Rectal smooth muscle tissue (tissue), 1 donor: ENCODE measurements around the gene CRAT.
A peak's percentile ranks its signal among the peaks of the same experiment; 100 is the strongest.

Experiments
- H3K27ac ChIP-seq: one replicate; pipeline ENCODE4 v1.7.0; 2013; ENCODE audit warnings: low read depth, low read length, inconsistent platforms
- H3K27me3 ChIP-seq: one replicate; pipeline ENCODE4 v1.7.0; 2013; ENCODE audit warnings: low read length; ENCODE audit not compliant: control insufficient read depth, insufficient read depth
- H3K36me3 ChIP-seq: one replicate; pipeline ENCODE4 v1.7.0; 2013; ENCODE audit warnings: low read length; ENCODE audit not compliant: control insufficient read depth, insufficient read depth
- H3K4me1 ChIP-seq: one replicate; pipeline ENCODE4 v1.7.0; 2013; ENCODE audit warnings: low read length; ENCODE audit not compliant: control insufficient read depth, insufficient read depth
- H3K4me3 ChIP-seq: one replicate; pipeline ENCODE4 v1.7.0; 2013; ENCODE audit warnings: low read length
- H3K9ac ChIP-seq: one replicate; pipeline ENCODE4 v1.7.0; 2013; ENCODE audit warnings: low read length

The CRAT gene

GRCh38 chr9:129110740-129111527 lies at the start of gene CRAT, which contains the start of gene PTPA:
Gene CRAT (minus strand): TSS chr9:129110793. CDS start chr9:129110509, 284 bp downstream.
Gene PTPA (plus strand): TSS chr9:129111415. CDS start chr9:129111601, 186 bp downstream.
- Histone ChIP-seq H3K27ac (peak within 1 kb of the TSS; percentile 100), H3K9ac (peak within 1 kb of the TSS; percentile 66), H3K27me3 (no peaks in the 10 kb centered on the region), H3K4me1 (peaks cover 8% of the 10 kb centered on the region), H3K36me3 (peaks cover 5% of the 10 kb centered on the region), H3K4me3 (peak within 1 kb of the TSS; percentile 95)

DNA sequence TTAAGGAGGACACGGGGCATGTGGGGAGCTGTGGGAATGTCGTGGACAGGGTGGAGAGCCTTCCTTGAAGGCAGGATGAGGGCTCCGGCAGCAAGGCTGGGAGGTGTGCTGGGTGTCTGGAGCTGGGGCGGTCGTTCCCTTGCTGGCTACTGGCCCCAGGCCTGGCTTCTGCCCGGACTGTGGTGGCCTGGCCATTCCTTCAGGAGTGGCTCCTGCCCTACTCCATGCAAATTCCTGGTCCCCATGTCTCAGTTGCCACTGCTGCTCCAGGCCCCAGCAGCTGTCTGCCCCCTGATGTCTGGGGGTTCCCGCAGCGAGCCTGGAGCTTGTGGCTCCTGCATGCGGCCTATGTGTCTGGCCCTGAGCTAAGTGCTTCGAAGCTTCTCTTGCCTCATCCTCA lies 45.6 kb upstream of the CRAT start:
- H3K27ac ChIP-seq, result no peak overlapping the region
- peaks cover 5% of the 10 kb centered on the region for H3K36me3 ChIP-seq
- H3K27me3 ChIP-seq, result no peaks in the 10 kb centered on the region
- H3K9ac ChIP-seq, result no peak overlapping the region
- H3K4me1 ChIP-seq, result no peaks in the 10 kb centered on the region
- H3K4me3 ChIP-seq, result no peak overlapping the region

- peaks cover 5% of the 10 kb centered on the region for H3K36me3 ChIP-seq
Measured at GRCh38 chr9:129154866-129155477, 44.4 kb upstream of the CRAT start.

DNA sequence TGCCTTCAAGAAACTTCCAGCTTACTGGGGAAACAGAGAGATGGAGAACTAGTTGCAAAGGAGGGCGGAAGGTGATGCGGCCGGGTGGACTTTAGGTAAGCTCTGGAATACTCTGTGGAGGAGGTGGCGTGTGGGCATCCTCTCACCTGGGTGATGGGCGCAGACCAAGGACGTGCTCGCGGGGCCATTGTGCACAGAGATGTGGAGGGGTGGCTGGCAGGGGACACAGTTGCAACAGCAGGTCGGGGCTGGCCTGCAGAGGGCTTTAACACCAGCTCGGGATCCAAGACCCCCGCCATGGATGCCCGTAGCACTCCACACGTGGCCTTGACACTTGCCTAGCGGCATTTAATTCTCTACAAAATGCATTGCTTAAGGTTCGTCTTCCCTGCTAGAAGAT lies 40.9 kb upstream of the CRAT start:
- Histone ChIP-seq H3K9ac (no peak overlapping the region), H3K27me3 (no peaks in the 10 kb centered on the region), H3K27ac (no peak overlapping the region), H3K4me1 (peaks cover 8% of the 10 kb centered on the region), H3K36me3 (peaks cover 5% of the 10 kb centered on the region), H3K4me3 (no peak overlapping the region)

More at GRCh38 chr9:129154866-129155477, 44.4 kb upstream of the CRAT start:
- no peaks in the 10 kb centered on the region for H3K4me1 ChIP-seq
- H3K27me3 ChIP-seq, result no peaks in the 10 kb centered on the region
- no peak overlapping the region for H3K9ac ChIP-seq
- no peak overlapping the region for H3K27ac ChIP-seq
- no peak overlapping the region for H3K4me3 ChIP-seq

DNA sequence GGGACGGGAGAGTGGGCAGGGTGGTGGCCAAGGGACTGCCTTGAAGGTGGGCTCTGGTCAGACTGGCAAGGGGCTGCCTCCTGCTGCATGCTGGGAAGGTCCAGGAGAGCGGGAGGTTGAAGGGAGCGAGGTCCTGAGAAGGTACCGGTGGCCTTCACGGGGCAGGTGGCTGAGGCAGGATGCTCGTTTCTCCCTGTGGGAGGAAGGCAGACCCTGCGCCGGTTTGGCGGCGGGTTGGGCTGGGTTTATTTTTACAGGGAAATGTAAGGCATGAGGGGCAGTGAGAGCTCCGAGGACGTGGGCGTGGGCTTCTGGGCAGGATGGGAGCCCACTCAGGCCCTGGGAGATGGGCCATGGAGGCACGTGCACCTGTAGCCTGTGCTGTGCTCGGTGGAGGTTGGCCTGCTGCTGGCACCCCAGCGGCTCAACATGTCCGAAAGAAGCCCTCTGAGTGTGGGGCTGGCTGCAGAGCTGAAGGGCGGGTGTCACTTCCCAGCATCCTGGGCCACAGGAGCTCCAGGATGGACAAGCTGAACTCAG lies 40.1 kb upstream of the CRAT start:
- peaks cover 15% of the 10 kb centered on the region for H3K4me1 ChIP-seq
- H3K36me3 ChIP-seq, result peaks cover 5% of the 10 kb centered on the region
- H3K27ac ChIP-seq, result no peak overlapping the region
- H3K27me3 ChIP-seq, result no peaks in the 10 kb centered on the region
- no peak overlapping the region for H3K4me3 ChIP-seq
- H3K9ac ChIP-seq, result no peak overlapping the region

- H3K36me3 ChIP-seq, result peaks cover 5% of the 10 kb centered on the region
- H3K4me3 ChIP-seq, result no peak overlapping the region
- H3K9ac ChIP-seq, result no peak overlapping the region
- H3K4me1 ChIP-seq, result peaks cover 21% of the 10 kb centered on the region
- H3K27me3 ChIP-seq, result no peaks in the 10 kb centered on the region
- no peak overlapping the region for H3K27ac ChIP-seq
Measured at GRCh38 chr9:129150122-129150521, 39.5 kb upstream of the CRAT start.

DNA sequence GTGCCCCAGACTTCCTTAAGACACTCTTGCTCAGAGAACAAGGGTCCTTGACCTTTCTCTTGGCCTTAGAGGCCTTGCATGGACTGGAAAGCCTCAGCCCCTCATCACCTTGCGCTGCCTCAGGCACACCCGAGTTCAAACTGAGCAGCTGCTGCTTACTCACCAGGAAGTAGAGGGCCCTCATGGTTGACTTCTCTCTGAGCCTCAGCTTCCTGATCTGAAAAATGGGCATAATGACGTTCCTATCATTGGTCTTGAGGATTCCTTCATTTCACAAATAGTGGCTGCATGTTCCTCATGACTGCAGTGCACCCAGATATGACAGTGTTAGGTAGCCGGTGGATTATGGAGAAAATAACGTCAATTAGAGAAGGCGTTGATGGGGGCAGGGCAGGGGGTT lies 38.8 kb upstream of the CRAT start:
- H3K4me3 ChIP-seq, result no peak overlapping the region
- H3K36me3 ChIP-seq, result peaks cover 2% of the 10 kb centered on the region
- H3K27ac ChIP-seq, result no peak overlapping the region
- H3K4me1 ChIP-seq, result peaks cover 22% of the 10 kb centered on the region
- H3K27me3 ChIP-seq, result no peaks in the 10 kb centered on the region
- no peak overlapping the region for H3K9ac ChIP-seq

DNA sequence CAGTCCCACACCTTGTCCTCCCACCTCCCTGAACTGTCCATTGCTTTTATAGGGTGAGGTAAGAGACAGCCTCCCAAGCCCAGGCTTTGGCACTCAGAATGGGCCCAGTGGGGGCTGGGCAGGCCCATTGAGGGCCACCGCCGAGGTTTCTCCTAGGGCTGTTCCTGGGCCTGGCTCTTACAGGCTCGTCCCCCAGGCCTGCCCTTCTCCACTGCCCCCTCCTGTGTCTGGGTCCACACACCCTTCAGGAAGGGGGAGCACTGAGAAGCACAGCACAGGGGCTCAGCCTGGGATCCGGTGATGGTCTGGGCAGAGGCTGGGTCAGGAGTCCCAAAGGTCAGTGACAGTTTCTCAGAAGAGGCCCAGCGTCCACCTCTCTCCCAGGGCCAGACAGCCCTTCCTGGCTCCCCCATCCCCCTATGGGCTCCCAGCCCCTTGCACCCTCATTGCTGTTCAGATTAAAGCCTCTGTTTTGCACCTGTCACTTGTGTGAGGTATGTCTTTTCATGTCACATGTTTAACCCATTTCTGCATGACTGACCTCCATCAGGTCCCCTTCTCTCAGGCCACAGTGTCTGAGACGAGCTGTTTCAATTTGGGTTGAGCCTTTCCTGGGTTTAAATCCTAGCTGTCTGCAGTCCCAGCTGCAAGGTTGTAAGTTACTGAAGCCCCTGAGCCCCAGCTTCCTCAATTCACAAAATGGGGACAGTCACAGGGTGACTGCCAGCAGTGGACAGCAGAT lies 38.0 kb upstream of the CRAT start:
- Histone ChIP-seq H3K36me3 (no peaks in the 10 kb centered on the region), H3K4me3 (no peak overlapping the region), H3K27ac (no peak overlapping the region), H3K4me1 (peaks cover 28% of the 10 kb centered on the region), H3K9ac (no peak overlapping the region), H3K27me3 (no peaks in the 10 kb centered on the region)

DNA sequence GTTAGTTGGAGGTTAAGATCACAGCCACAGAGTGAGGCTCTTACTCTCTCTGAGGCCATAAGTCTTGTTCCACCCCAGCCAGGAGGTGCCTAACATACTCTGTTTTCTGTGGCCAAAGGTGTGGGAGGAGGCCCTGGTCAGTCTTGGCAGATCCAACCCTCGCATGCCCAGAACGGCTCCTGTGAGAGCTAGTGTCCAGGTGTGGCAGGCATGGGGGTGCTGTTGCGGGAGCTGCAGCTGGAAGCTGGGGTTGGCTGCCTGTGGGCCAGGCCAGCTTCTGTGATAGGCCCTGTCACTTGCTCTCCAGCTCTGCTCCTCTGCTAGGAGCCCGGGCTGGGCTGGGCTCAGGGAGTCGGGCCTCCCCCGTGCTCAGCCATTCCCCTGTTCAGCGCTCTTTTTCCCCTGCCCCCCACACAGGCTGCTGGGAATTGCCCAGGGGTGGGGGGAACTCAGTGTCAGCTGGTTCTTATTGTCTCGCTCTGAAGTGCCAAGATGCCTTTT lies 35.9 kb upstream of the CRAT start:
- Histone ChIP-seq H3K36me3 (peaks cover 2% of the 10 kb centered on the region), H3K9ac (no peak overlapping the region), H3K27me3 (no peaks in the 10 kb centered on the region), H3K27ac (peak overlapping the region; percentile 80), H3K4me3 (no peak overlapping the region), H3K4me1 (peaks cover 47% of the 10 kb centered on the region)

DNA sequence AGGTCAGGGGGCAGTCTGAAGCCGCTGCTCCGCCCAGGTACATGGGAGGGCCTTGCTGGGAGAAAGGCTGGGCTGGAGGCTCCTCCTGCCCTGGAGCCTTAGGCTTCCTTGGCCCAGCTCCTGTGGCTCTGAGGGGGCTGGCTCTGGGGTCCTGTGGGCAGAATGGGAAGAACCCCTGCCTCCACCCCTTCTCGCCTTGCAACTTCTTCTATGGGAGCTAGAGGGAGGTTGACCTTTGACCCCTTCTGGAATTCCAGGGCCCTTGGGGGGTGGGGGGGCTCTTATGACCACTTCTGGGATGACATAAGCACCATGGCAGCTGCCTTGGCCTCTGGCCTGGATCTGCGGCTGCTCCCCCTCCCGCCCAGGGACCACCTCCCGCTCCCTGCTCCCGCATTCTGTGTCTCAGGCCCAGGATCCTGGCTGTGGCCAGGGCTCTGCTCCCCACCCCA lies 35.3 kb upstream of the CRAT start:
- peaks cover 54% of the 10 kb centered on the region for H3K4me1 ChIP-seq
- H3K36me3 ChIP-seq, result peaks cover 2% of the 10 kb centered on the region
- H3K27ac ChIP-seq, result peak overlapping the region; percentile 80
- no peak overlapping the region for H3K4me3 ChIP-seq
- no peak overlapping the region for H3K9ac ChIP-seq
- H3K27me3 ChIP-seq, result no peaks in the 10 kb centered on the region

GRCh38 chr9:129145316-129145715 lies 34.7 kb upstream of the CRAT start:
- Histone ChIP-seq H3K4me3 (no peak overlapping the region), H3K27ac (peak overlapping the region; percentile 80), H3K27me3 (no peaks in the 10 kb centered on the region), H3K9ac (no peak overlapping the region), H3K4me1 (peaks cover 58% of the 10 kb centered on the region), H3K36me3 (peaks cover 2% of the 10 kb centered on the region)
